ENCODE data around the gene ZNF784.
A peak's percentile ranks its signal among the peaks of the same experiment; 100 is the strongest.

The ZNF784 gene

GRCh38 chr19:55611983-55612645 lies 12.3 kb downstream of the ZNF784 start:
- in situ Hi-C loops (cut with HindIII; ENCODE audit: low pct_ligation_motif_present, low pct_unique_long_range_greater_than_20kb, low sequenced_read_pairs) = no loop called here
- DNase-seq = no peak

GRCh38 chr19:55611300-55611982 lies 12.9 kb downstream of the ZNF784 start:
- in situ Hi-C loops (cut with HindIII; ENCODE audit: low pct_ligation_motif_present, low pct_unique_long_range_greater_than_20kb, low sequenced_read_pairs) = no loop called here
- no peak for DNase-seq

- in situ Hi-C loops (cut with HindIII; ENCODE audit: low pct_ligation_motif_present, low pct_unique_long_range_greater_than_20kb, low sequenced_read_pairs) = no loop called here
- DNase-seq = no peak
Observed at GRCh38 chr19:55609326-55609725, 15.0 kb downstream of the ZNF784 start.

- DNase-seq = no peak
- in situ Hi-C loops (cut with HindIII; ENCODE audit: low pct_ligation_motif_present, low pct_unique_long_range_greater_than_20kb, low sequenced_read_pairs) = no loop called here
Observed at GRCh38 chr19:55606817-55607216, 17.5 kb downstream of the ZNF784 start.

- in situ Hi-C loops (cut with HindIII; ENCODE audit: low pct_ligation_motif_present, low pct_unique_long_range_greater_than_20kb, low sequenced_read_pairs) = no loop called here
- no peak for DNase-seq
Observed at GRCh38 chr19:55606471-55606787, 17.9 kb downstream of the ZNF784 start.

GRCh38 chr19:55605637-55606470 lies 18.5 kb downstream of the ZNF784 start, which contains the start of gene ZNF865:
Gene ZNF865 (plus strand): TSS chr19:55605647. CDS start chr19:55613619, 7,972 bp downstream.
- DNase-seq = peak; percentile 82

GRCh38 chr19:55605207-55605636 lies 19.1 kb downstream of the ZNF784 start:
- peak; percentile 96 for DNase-seq
- in situ Hi-C loops (cut with HindIII; ENCODE audit: low pct_ligation_motif_present, low pct_unique_long_range_greater_than_20kb, low sequenced_read_pairs) = no loop called here

More at GRCh38 chr19:55605637-55606470, 18.5 kb downstream of the ZNF784 start, which contains the start of gene ZNF865:
- in situ Hi-C loops (cut with HindIII; ENCODE audit: low pct_ligation_motif_present, low pct_unique_long_range_greater_than_20kb, low sequenced_read_pairs) = no loop called here

- DNase-seq = no peak
- in situ Hi-C loops (cut with HindIII; ENCODE audit: low pct_ligation_motif_present, low pct_unique_long_range_greater_than_20kb, low sequenced_read_pairs) = no loop called here
Observed at GRCh38 chr19:55603581-55604292, 20.6 kb downstream of the ZNF784 start.

GRCh38 chr19:55603115-55603514 lies 21.3 kb downstream of the ZNF784 start:
- DNase-seq = no peak
- in situ Hi-C loops (cut with HindIII; ENCODE audit: low pct_ligation_motif_present, low pct_unique_long_range_greater_than_20kb, low sequenced_read_pairs) = no loop called here

- in situ Hi-C loops (cut with HindIII; ENCODE audit: low pct_ligation_motif_present, low pct_unique_long_range_greater_than_20kb, low sequenced_read_pairs) = no loop called here
- no peak for DNase-seq
Observed at GRCh38 chr19:55602104-55603001, 22.0 kb downstream of the ZNF784 start.

- DNase-seq = no peak
- in situ Hi-C loops (cut with HindIII; ENCODE audit: low pct_ligation_motif_present, low pct_unique_long_range_greater_than_20kb, low sequenced_read_pairs) = no loop called here
Observed at GRCh38 chr19:55601084-55601483, 23.3 kb downstream of the ZNF784 start.

- no peak for DNase-seq
- in situ Hi-C loops (cut with HindIII; ENCODE audit: low pct_ligation_motif_present, low pct_unique_long_range_greater_than_20kb, low sequenced_read_pairs) = no loop called here
Observed at GRCh38 chr19:55600662-55601028, 23.7 kb downstream of the ZNF784 start.

GRCh38 chr19:55599842-55600661 lies 24.3 kb downstream of the ZNF784 start, which contains the start of gene ZNF524:
Gene ZNF524 (plus strand): TSS chr19:55600288. CDS start chr19:55602113, 1,825 bp downstream.
- peak; percentile 80 for DNase-seq
- in situ Hi-C loops (cut with HindIII; ENCODE audit: low pct_ligation_motif_present, low pct_unique_long_range_greater_than_20kb, low sequenced_read_pairs) = no loop called here

GRCh38 chr19:55599468-55599841 lies 24.9 kb downstream of the ZNF784 start, which contains the start of gene FIZ1:
Gene FIZ1 (minus strand): TSS chr19:55599517. CDS start chr19:55597865, 1,652 bp downstream.
- DNase-seq = peak; percentile 96
- in situ Hi-C loops (cut with HindIII; ENCODE audit: low pct_ligation_motif_present, low pct_unique_long_range_greater_than_20kb, low sequenced_read_pairs) = no loop called here

- in situ Hi-C loops (cut with HindIII; ENCODE audit: low pct_ligation_motif_present, low pct_unique_long_range_greater_than_20kb, low sequenced_read_pairs) = no loop called here
- DNase-seq = peak; percentile 93
Observed at GRCh38 chr19:55598719-55599467, 25.5 kb downstream of the ZNF784 start.

- no peak for DNase-seq
- in situ Hi-C loops (cut with HindIII; ENCODE audit: low pct_ligation_motif_present, low pct_unique_long_range_greater_than_20kb, low sequenced_read_pairs) = no loop called here
Observed at GRCh38 chr19:55598034-55598433, 26.3 kb downstream of the ZNF784 start.

Measured in ACHN (cell line).